ENCODE results near the gene HYCC1.
"Not testable (repeated sequence)": the region's sequence is repeated elsewhere in the genome, so short reads cannot be mapped to it uniquely, and the experiment has no call there.

The HYCC1 gene

DNA sequence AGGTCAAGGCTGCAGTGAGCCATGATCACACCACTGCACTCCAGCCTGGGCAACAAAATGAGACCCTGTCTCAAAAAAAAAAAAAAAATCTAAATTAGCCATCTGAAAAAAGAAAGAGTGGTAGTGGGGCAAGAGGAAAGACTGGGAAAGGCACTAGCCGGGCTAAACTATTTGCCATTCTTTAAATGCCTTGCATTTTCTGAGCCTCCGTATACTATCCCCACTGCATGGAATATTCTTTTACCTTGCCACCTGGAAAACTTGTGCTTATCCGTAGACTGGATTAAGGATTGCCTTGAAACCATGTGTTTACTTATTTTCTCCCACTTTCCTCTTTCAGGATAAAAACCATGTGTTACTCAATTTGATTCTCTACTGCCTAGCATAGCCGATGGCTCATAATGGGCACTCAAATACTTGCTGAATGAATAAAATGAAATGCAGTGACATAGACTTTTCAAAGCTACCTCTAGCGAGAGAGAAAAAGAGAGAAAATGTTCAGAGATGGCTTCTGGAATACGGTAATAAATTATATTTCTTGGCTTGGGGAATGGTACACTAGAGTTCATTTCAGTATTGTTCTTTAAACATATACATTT, 30.6 kb downstream of the HYCC1 start:
- DNase-seq (ENCODE audit: low read depth) = peak; percentile 57

DNA sequence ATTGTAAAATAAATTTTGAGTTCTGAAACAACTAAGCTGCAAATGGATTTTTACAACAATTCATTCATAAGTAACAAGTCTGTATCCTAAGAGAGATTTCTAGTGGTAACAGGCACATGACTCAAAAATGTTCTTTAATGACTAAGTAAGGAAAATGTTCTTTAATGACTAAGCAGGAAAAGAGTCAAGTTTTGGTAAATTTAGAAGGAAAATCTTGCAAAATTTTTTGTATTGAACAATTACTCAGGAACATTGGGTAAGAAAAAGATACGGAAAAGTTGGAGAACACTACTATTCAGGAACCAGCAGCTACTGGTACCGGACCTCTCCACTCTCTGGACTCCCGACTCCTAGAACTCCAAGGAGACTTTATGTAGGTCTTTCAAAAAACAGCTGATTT, 33.5 kb downstream of the HYCC1 start:
- peak; percentile 90 for DNase-seq (ENCODE audit: low read depth)

DNA sequence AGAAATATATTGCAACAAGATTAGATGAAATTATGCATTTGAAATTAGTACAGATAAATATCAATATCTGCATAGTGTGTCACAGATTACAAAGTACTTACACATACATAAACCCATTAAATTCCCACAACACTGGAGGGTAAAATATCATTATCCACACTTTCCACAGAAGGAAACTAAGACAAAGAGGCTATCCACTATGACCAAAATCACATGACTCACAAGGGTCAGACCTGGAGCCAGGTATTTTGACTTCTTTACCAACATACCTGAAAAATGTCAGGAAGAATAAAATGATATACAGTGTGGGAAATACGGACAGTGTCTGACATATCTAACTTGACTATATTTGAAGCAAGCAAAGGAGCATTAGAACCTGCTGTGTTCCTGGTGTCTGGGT, 34.1 kb downstream of the HYCC1 start:
- peak; percentile 12 for DNase-seq (ENCODE audit: low read depth)

DNA sequence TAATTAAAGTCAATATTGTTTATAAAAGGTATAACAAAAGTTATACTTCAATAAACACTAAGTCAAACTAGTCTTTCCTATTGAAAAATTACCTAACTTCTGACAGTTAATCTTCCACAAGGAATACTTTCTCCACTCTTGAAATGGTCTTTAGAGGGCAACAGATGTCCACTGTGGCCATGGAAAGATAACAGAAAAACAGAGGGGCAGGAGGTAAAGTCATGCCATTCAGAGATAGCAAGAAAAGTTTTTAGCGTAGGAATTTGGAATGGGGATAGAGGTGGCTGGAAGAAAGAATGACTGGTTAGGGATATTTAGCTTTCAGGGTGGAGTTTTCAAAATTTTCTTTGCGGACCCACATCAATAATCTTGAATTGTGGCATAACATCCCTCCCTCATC, 34.7 kb downstream of the HYCC1 start:
- DNase-seq (ENCODE audit: low read depth) = peak; percentile 11

GRCh38 chr7:22974636-22975035, 39.3 kb downstream of the HYCC1 start:
- not testable (repeated sequence) for DNase-seq (ENCODE audit: low read depth)

DNA sequence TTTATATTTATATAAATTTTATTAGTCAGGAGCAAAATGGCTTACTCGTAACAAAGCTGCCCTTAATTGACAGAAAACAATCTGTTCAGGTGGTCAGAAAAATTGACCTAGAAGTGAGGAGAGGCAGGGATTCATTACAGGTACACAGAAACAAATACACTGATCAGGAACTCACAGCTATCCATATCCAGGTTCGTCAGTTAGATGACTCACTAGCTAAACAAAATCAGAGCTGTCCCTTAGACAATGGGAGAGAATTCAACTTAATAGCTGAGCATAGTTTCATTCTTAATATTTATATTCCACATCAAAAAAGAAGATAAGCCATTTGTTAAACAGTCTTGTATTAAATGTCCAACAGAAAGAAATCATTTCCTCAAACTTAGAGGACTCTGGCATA, 41.7 kb downstream of the HYCC1 start:
- DNase-seq (ENCODE audit: low read depth) = no peak

GRCh38 chr7:22969010-22969431, 44.9 kb downstream of the HYCC1 start:
- no peak for DNase-seq (ENCODE audit: low read depth)
